Measurements from ENCODE around the gene SACS.
"Not testable (repeated sequence)": the region's sequence is repeated elsewhere in the genome, so short reads cannot be mapped to it uniquely, and the experiment has no call there.

Gene SACS

DNA sequence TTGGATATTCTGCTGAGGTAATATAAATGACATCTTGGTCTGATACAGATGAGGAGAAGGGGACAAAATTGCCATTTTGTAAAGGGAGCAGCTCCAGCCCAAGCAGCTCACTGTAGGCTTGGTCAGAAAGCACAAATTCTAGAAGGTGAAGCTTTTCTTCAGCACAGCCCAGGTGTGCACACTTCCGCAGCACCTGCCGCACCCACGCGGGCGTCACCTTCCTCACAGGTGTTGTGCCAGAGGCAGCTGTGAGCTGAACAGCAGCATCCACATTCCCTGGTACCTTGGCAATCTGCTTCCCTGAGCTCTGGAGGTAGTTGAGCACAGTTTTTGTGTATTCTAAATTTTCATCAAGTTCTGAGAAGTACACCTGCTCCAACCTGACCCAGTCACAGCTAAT, 79.0 kb downstream of the SACS start:
- DNase-seq = no peak

DNA sequence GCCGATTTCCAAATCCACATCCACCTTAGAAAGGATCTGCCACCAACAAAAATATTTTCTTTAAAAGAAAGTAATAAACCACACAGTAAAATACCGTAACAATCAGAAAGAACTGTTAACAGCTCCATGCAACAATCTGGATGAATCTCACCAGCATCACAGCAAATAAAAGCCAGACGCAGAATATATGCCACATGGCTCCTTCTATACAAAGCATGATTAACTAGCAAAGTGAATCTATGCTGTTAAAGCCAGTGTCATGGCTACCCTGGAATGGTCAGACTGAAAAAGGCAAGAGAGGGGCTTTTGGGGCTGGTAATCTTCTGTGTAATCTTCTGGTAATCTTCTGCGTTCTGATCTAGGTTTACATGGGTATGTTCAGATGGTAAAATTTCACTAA, 81.3 kb downstream of the SACS start:
- DNase-seq = no peak

DNA sequence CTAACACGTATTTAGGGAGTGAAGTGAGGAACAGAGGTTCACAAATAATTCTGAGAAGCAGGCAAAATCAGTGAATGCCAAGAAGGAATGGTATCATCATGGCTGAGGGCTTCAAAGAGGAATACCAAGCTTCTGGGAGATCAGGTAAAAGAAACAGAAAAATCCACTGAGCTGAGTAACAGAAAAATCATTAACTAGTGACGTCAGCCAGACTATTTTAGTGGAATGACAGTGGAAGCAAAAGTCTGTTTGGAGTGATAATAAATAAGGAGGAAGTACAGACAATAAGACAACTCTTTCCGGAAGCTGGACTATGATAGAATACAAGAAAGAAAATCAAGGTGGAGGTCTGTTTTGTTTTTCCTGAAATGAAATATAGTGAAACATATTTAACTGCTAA, 83.5 kb downstream of the SACS start:
- no peak for DNase-seq

DNA sequence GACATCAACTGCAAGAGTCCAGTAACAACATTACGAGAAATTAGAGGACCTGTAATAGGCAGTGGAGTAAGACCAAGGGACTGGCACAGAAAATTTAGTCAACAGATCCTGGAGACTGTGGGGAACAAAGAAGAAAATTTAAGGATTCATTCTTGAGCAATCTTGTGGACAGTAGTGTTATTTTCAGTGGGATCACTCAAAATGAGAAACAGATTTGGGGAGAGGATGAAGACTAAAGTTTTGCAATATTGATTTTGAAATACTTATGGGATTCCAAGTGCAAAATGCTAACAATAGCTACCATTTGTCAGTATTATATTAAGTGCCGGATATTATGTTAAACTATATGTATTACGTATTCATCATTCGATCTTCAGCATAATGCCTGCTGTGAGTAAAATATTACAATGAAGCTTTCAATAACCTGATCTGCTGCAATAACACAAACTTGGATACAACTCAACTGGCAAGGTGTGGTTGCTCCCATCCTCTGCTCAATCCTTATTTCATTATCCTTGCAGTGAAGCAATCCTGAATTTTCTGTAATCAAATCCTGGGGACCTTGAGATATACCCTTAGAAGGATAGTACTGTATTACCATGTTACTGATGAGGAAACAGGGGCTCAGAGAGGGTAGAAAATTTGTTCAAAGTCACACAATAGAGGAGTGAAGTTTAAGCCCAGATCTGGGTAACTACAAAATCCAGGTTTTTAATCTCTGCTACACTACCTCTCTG, 84.2 kb downstream of the SACS start:
- DNase-seq = no peak

DNA sequence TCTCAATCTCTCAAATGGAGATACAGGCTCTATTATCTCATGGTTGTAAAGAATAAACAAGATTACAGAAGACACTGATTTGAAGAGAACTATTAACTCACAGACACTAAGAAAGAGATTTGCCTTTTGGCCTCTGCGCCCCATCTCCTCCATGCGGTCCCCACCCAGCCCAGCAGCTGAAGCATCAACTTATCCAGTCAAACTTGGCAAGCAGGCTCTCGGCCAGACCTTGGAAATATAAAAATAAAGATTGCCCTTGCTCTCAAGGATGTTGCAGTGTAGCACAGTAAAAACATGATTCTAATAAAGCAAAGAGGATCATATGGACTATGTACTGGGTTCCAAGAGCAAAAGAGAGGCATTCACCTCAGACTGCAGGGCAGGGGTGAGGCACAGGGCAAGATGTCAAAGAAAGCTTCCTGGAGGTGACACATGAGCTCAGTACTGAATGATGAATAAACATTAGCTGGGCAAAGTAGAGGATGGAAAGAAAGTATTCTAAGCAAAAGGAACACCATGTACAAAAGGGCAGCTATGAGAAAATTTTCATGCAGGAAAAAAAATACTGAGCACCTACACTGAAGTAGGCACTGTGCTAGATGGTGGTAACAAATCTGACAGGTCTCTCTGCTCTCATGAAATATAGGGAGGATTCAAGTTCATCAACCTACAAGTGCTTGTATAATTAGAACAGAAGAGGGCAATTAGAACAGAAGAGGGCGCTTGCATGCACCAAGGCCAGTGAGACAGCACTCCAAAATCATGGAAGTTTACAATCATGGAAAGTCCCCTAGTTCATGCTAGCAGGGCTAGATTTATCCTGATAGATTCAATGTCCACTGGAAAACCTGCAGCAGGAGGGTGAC, 85.0 kb downstream of the SACS start:
- no peak for DNase-seq

DNA sequence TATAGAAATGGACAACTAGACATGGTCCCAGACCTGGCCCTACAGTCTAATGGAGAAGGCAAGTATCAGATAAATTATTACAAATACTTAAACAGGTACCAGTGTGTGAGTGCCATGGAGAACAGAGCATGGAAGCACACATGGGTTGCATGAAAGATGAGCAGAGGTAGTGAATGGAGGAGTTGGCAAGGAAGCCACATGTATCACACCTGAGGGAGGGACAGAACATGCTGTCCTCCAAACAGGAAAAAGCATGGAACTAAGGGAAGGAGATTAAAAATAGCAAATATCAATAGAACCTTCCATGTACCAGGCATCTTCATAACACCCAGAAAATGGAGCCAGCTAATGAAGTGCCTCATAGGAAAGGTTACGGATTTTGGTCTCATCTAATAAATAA, 85.9 kb downstream of the SACS start:
- no peak for DNase-seq

DNA sequence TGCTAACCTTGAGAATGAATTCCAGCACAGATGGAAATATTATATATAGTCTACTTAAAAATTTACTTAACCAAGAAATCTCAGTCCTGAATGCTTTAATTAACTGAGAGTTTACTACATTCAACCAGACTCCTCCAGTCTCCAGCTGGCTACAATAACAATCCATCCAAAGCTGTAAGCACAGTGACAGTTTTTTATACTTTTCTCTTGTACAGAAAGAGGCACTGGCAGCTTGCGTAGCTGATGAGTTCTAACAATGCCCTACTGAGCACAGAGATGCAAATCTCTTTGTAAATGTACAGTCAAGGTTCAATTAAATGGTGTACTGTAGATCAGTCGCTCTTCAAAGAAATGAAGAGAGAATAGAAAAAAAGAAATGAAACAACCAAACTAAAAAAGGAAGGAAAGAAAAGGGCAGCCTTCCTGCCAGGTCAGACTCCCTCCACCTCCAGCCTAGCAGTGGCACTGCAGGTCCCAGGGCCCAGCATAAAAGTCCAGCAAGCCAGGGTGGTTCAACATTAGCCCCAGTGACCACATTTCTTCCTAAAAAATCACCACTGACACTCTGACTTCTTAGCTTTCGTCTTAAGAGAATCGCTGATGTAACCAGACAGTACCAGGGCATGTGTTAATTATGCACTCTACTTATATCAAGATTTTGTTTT, 88.4 kb downstream of the SACS start:
- no peak for DNase-seq

DNA sequence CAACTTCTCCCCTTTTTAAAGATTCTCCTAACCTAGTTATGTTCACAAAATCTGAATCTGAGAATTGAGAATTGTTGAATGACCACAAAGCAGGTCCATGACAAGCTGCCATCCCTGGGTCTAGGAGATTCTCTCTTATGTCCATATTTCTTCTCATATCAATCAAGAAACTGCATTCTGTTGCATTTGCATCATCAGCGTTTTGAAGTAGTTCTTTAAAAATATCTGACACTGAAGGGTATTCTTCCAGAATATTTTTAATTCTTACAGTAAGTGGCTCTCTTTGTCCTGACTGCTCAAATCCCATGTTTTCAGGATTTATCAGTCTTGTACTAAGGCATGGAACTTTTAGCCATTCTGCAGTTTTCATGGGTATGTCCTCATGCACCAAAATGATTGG, 94.3 kb downstream of the SACS start:
- DNase-seq = no peak

DNA sequence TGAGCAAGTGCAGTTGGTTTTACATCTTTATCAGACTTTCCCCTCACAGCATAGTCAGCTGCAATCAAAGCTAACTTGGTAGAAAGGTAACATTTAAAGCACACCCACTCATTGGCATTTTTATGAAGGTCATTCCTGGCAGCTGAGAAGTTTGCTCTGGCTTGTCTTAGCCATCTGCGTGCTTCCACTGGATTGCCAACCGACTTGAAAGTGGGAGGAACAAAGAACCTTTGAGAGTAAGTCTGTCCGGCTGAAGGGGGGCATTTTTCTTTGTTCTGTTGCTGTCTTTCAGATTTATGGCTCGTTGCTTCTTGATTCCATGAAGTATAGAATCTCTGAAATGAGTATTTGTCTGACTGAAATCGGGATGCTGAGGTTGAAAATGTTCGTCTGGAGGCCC, 103.1 kb downstream of the SACS start:
- no peak for DNase-seq

DNA sequence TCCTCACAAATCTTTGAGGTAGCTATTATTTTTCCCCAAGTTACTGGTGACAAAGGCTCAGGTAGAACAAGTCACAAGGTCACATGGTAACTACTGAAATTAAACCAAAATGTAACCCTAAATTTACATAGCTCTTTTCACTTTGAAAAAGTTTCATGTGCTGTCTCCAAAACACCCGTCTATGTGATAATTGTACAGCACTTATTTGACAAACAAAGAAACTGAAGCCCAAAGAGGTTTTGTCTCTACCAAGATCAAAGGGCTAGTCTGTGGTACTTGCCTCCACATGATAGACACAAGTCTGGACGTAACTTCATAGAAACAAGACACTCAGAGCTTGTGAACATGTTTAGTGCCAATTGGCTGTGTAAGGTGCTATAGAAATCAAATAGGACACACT, 108.3 kb downstream of the SACS start:
- no peak for DNase-seq

DNA sequence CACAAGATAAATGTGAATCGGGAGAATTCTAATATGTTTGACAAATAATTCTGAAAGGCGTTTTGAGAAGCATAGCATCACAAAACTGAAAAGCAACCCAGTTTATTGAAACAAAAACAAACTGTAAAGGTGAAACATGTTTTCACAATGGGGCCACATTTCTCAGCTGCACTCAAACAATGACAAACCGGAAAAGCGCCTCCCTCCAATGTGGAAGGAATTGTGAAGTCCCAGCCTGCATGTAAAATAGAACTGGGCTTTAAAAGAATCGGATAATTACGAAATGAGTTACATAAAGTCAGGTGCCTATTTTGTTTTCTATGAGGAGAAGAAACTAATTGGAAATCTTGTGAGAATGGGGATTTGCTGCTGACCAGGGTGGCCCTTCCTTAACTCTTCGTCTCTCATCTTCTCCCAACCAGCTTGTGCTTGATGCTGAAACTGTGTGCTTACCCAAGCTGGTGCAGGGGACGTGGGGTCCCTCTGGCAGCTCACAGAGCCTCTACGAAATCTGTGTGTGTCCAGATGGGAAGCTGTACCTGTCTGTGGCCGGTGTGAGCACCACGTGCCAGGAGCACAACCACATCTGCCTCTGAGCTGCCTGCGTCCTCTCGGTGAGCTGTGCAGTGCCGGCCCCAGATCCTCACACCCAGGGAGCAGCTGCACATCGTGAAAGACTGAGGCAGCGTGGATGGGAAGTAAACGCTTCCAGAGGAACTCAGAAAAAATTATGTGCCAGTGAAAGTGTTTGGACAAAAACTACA, 109.4 kb downstream of the SACS start:
- no peak for DNase-seq

DNA sequence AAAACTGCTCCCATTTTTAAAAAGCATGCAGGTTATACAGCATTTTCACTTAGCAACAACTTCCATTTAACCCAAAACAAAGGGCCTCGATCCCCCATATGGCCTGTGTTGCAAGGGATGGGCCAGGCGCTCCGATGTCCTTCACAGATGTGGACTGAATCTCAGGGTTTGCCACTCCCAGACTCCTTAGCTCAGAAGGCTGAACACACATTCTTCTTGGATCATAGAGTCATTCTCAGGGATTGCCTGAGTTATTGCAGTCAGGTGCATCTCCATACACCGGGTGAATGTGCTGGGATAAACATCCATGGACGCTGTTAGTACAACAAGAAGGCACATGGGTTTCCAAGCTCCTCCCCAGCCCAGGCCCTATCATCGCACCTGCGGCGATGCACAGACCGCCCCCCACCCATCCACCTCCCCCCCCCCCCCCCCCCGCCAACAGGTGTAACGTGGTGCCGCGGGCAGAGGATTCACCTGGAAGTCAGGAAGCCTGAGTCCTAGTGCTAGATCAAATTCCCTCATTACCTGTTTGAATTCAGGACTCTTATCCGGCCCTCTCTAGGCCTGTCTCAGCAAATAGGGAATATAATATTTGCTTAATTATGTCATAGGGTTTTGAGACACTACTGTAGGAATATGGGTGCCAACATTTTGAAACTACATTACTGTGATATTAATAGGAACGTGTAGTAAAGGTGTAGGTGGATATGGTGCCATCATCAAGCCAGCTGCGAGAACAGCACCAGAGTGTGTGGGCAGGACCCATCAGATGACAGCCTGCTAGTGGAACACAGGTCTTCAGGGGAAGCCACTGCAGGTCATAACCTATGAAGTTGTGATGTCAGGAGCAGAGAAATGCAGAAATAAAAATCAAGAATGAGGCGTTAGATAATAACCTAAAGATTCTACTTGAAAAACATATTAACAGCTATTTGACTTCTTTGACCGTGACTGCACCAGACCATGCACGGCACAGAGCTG, 110.9 kb downstream of the SACS start:
- no peak for DNase-seq

DNA sequence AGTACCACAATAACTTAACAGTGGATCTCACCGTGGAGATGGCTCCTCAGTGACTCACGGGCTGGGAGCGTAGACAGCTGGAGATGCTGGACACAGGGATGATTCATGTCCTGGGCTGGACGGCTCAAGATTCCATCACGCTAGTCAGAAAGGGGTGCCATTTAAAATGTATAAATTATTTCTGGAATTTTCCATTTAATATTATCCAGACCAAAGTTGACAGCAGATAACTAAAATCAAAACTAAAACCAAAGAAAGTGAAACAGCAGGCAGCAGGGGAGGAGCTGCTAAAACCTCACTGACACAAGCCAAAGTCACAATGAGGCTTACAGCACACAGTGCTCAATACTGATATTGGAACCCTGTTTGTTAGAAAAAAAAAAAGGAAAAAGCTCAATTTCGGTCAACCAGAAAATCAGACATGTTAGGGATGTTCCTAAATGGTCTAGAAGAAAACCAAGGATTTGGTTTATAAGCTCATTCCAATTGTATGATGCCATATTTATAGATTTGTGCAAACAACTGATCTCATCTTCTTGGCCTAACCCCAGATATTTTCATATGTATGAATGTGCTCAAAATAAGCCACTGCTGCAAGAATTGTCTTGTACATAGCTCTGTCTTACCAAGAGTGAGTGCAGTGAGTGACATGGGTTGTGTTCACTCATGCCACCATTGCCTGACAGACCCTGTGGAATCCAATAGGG, 111.8 kb downstream of the SACS start:
- no peak for DNase-seq

DNA sequence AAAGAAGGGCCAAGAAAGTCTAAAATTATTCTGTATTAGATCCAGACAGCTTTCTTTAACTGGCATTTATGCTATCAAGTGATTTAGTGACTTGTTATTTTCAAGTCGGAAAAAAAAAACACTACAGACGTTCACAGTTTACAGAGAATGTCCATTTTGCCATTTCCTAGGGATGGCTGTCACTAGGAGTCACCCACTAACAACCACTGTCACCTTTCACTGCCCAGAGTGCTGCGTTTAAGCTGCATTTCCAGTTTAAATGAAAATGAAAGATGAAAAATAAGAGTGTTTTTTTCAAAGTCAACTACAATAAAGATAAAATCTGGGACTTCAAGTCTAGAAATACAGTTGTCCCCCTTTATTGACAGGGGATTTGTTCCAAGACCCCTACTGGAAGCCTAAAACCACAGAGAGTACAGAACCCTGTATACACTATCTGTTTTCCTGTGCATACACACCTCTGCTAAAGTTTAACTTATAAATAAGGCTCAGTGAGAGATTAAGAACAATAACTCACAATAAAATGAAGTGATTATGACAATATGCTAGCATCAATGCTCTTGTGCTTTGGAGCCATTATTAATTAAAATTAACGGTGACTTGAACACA, 112.5 kb downstream of the SACS start:
- DNase-seq = no peak

DNA sequence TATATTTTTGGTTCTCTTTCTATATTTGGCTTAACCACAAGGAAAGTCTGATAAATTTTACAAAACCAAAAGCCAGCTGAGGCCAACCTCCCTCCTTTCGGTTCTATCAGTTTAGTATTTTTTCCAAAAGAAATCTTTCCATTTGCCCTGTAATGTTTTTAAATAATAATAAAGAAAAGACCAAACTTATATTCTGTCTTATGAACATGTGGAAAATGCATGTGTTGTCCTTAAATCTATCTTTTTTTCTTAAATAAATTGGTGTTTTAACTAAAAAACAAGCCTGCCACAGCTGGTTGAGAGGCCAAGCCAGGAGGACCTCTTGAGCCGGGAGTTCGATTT, 113.6 kb downstream of the SACS start:
- no peak for DNase-seq

DNA sequence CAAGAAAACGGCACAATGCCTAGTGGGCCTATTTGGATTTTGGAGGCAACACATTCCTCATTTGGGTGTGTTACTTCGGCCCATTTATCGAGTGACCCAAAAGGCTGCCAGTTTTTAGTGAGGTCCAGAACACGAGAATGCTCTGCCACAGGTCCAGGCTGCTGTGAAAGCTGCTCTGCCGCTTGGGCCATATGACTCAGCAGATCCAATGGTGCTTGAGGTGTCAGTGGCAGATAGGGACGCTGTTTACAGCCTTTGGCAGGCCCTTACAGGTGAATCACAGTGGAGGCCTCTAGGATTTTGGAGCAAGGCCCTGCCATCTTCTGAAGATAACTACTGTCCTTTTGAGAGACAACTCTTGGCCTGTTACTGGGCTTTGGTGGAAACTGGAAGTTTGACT, 118.7 kb downstream of the SACS start:
- DNase-seq = not testable (repeated sequence)

DNA sequence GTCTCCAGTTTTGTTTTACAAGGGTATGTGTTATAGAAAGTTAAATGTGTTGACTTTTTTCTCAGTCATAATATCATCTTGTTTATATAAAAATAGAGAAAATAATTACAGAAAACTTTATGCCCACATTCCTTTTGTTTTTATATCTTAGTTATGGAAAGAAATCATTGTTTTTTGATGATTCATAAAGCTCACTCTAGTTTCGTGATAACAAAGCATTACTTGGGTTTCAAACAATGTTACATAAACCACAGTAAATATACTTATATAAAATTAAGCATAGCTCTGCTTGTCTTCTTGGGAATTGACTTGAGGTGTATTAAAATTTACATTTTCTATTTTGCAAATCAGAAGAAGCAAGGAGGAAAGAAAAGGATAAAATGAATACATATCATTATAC, 140.9 kb downstream of the SACS start:
- no peak for DNase-seq

DNA sequence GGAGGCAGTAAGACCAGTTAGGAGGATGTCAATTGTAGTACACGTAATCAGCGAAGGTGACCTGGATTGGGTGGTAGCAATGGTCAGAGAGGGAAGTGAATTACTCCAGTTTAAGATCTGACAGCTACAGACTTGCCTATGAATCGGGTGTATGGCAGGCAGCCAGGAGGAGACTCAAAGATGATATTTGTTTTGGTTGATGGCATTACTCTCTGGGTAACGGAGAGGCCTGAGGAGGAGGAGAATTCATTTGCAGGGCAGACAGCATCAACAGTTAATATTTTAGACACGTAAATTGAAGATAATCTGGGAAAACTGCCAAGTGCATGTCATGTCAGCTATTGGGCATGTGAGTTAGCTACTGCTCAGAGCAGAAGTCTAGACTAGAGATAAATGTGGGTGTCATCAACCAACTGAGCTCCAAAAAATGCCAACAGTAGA, 143.6 kb downstream of the SACS start:
- no peak for DNase-seq

DNA sequence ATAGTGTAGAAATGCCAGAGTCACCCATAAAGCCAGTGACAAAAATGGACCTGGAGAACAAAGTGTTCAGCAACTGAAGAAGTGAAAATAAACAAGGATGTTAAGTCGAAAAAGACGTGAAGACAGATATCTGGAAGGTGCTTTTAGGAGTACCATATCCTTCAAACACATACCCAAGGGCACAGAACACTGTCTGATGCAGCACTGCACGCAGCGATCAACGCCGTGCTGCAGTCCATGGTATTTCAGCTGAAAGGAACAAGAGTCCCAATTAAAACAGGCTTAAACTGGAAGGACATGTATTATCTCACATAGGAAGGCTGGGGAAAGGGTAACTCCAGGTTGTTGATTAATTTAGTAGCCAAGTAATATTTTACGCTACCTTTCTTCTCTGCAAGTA, 144.5 kb downstream of the SACS start:
- no peak for DNase-seq

DNA sequence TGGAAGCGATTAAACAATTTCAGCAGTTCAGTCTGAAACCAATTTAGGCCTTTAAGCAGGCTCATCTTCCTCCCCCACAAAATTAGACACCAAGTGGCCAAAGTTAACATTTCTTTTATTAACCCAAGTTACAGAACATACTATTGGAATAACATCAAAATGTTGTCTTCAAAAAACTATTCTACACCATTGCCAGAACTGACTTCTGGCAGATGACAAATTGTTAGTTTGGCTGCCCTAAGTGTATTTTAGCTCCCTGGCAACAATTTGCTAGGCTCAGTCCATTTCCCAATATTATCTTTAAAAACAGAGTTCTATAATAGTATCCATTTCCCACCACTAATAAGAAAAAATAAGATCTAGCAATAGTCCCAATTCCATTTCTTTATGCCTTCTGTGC, 144.9 kb downstream of the SACS start:
- no peak for DNase-seq

DNA sequence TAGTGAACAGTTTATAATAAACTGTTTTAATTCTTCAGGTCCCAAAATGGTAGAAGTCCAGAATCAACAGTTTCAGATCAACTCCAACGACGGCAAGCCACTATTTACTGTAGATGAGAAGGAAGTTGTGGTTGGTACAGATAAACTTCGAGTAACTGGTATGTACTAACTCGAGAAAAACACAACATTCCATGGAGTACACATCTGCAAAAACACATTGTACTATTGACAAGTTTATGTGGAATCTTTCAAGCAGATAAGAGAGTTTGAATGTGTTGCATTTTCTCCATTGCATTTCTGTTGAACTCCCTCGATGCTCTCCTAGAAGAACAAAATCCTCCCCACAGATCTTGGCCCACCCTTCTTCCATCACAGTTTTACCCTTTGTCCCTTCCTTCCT, 154.2 kb downstream of the SACS start:
- DNase-seq = no peak

All from activated CD8-positive, alpha-beta memory T cell treated with anti-CD3 and anti-CD28 coated beads for 24 hours (primary cell).